Measurements from ENCODE around the gene ANKS1B. TPM values are rescaled to one million over a fixed set of nuclear protein-coding genes. Genes with fewer than 3 reads are reported as not detected.

Gene ANKS1B
- total RNA-seq, 1 experiment from 2014 or later: 9.7 TPM

GRCh38 chr12:99212275-99212674 is 772.5 kb downstream of the ANKS1B start:
- ChIA-PET CTCF (no interaction called here), POLR2A (no interaction called here)
- H3K36me3 ChIP-seq (ENCODE audit: control insufficient read depth, insufficient read depth, low read length): no peaks in the 10 kb centered on the region
- no TSS peak for BruUV-seq (replicated peaks)
- intact Hi-C loops (cut with micrococcal nuclease; ENCODE audit: unreplicated experiment) (no loop called here), in situ Hi-C loops (cut with HindIII; ENCODE audit: low pct_unique_long_range_greater_than_20kb, low sequenced_read_pairs) (no loop called here)
- H3K9me3 ChIP-seq (ENCODE audit: control insufficient read depth, insufficient read depth, low read depth, low read length): peaks cover 3% of the 10 kb centered on the region; the same call in 1 of the 2 replicates
- H3K27ac ChIP-seq (ENCODE audit: low read length): no peak overlapping the region
- H3K4me3 ChIP-seq (ENCODE audit: low read depth in 2 of 2, low read length in 2 of 2): no peak overlapping the region
- DNase-seq (ENCODE audit: low read depth, low spot score): no peak
- no peak for TF ChIP-seq SIN3A (IDR thresholded peaks at IDR 0.05; ENCODE audit: borderline replicate concordance, insufficient read depth, low read depth, low read length)
- TF ChIP-seq CTCF (IDR thresholded peaks at IDR 0.05): no peak
- TF ChIP-seq POLR2AphosphoS5 (IDR thresholded peaks at IDR 0.05; ENCODE audit: low read depth, low read length): no peak
- TF ChIP-seq REST (IDR thresholded peaks at IDR 0.05; ENCODE audit: insufficient read depth in 1 of 2, low read depth in 2 of 2, low read length in 1 of 2): no peak
- TF ChIP-seq TCF7L2 (IDR thresholded peaks at IDR 0.05; ENCODE audit: low read depth, low read length): no peak
- H3K27me3 ChIP-seq (ENCODE audit: control insufficient read depth, insufficient read depth, low read length): no peaks in the 10 kb centered on the region
- no peak for ATAC-seq
- H3K4me1 ChIP-seq (ENCODE audit: control insufficient read depth, insufficient read depth, low read length): no peaks in the 10 kb centered on the region

- Histone ChIP-seq H3K4me1 (ENCODE audit: control insufficient read depth, insufficient read depth, low read length) (no peaks in the 10 kb centered on the region), H3K36me3 (ENCODE audit: control insufficient read depth, insufficient read depth, low read length) (no peaks in the 10 kb centered on the region), H3K4me3 (ENCODE audit: low read depth in 2 of 2, low read length in 2 of 2) (no peak overlapping the region), H3K9me3 (ENCODE audit: control insufficient read depth, insufficient read depth, low read depth, low read length) (peaks cover 3% of the 10 kb centered on the region; the same call in 1 of the 2 replicates), H3K27ac (ENCODE audit: low read length) (no peak overlapping the region), H3K27me3 (ENCODE audit: control insufficient read depth, insufficient read depth, low read length) (no peaks in the 10 kb centered on the region)
- in situ Hi-C loops (cut with HindIII; ENCODE audit: low pct_unique_long_range_greater_than_20kb, low sequenced_read_pairs): no loop called here
- no TSS peak for BruUV-seq (replicated peaks)
- no peak for DNase-seq (ENCODE audit: low read depth, low spot score)
- ChIA-PET POLR2A (no interaction called here), CTCF (no interaction called here)
- no peak for TF ChIP-seq TCF7L2 (IDR thresholded peaks at IDR 0.05; ENCODE audit: low read depth, low read length)
- no peak for ATAC-seq
- intact Hi-C loops (cut with micrococcal nuclease; ENCODE audit: unreplicated experiment): no loop called here
Measured at GRCh38 chr12:99205111-99205510, 779.6 kb downstream of the ANKS1B start.

GRCh38 chr12:99201906-99202645 is 782.7 kb downstream of the ANKS1B start:
- BruUV-seq (replicated peaks): no TSS peak
- no peak overlapping the region for H3K4me3 ChIP-seq (ENCODE audit: low read depth in 2 of 2, low read length in 2 of 2)

More at GRCh38 chr12:99201906-99202645, 782.7 kb downstream of the ANKS1B start:
- in situ Hi-C loops (cut with HindIII; ENCODE audit: low pct_unique_long_range_greater_than_20kb, low sequenced_read_pairs) (no loop called here), intact Hi-C loops (cut with micrococcal nuclease; ENCODE audit: unreplicated experiment) (loop anchor here (1.0 kb wide), 1 partner anchor 10 kb away; no protein-coding TSS in a partner anchor)
- TF ChIP-seq TCF7L2 (IDR thresholded peaks at IDR 0.05; ENCODE audit: low read depth, low read length) (no peak), SIN3A (IDR thresholded peaks at IDR 0.05; ENCODE audit: borderline replicate concordance, insufficient read depth, low read depth, low read length) (no peak), POLR2AphosphoS5 (IDR thresholded peaks at IDR 0.05; ENCODE audit: low read depth, low read length) (no peak), REST (IDR thresholded peaks at IDR 0.05; ENCODE audit: insufficient read depth in 1 of 2, low read depth in 2 of 2, low read length in 1 of 2) (no peak), CTCF (IDR thresholded peaks at IDR 0.05) (no peak)
- CTCF ChIA-PET: no interaction called here
- Histone ChIP-seq H3K27ac (ENCODE audit: low read length) (no peak overlapping the region), H3K4me1 (ENCODE audit: control insufficient read depth, insufficient read depth, low read length) (no peaks in the 10 kb centered on the region), H3K27me3 (ENCODE audit: control insufficient read depth, insufficient read depth, low read length) (no peaks in the 10 kb centered on the region), H3K9me3 (ENCODE audit: control insufficient read depth, insufficient read depth, low read depth, low read length) (no peaks in the 10 kb centered on the region), H3K36me3 (ENCODE audit: control insufficient read depth, insufficient read depth, low read length) (no peaks in the 10 kb centered on the region)
- no peak for DNase-seq (ENCODE audit: low read depth, low spot score)
- no peak for ATAC-seq
- POLR2A ChIA-PET: no interaction called here
